Stimulated activated CD8-positive, alpha-beta memory T cell treated with anti-CD3 and anti-CD28 coated beads, Interleukin-7, amount 100 ng/mL, for 24 hours (primary cell): Measurements from ENCODE around the gene PARN.
"Not testable (repeated sequence)": the region's sequence is repeated elsewhere in the genome, so short reads cannot be mapped to it uniquely, and the experiment has no call there.

Experiments used
- DNase-seq: peaks from one replicate; pipeline ENCODE4 v3.0.0-alpha.2; 2020; ENCODE audit warnings: low read depth

PARN gene

DNA sequence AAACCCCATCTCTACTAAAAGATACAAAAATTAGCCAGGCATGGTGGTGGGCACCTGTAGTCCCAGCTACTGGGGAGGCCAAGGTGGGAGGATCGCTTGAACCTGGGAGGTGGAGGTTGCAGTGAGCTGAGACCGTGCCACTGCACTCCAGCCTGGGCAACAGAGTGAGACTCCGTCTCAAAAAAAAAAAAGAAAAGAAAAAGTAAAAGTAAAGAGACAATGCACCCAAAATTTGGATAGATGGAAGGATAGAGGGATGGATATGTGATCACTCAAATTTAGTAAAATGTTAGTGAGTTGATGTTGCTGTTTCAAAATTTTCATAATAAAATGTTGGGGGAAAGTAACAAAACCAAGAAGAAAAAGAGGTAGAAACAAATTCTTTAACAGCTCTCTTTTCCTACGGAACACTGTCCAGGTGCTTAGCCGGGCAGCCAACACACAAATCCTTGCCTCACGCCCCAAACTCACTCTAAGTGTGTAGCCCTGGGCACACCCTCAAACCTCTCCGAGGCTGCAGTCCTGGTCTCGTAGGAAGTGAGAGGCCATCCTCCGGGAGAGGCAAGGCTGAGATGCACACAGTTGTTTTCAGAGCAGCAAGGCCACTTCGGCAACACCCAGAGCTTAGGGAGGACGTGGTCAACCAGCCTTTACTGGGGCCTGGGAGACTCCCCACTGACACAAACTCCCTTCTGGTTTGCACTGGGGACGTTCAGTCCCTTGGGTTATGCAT, 228.9 kb downstream of the PARN start:
- not testable (repeated sequence) for DNase-seq

DNA sequence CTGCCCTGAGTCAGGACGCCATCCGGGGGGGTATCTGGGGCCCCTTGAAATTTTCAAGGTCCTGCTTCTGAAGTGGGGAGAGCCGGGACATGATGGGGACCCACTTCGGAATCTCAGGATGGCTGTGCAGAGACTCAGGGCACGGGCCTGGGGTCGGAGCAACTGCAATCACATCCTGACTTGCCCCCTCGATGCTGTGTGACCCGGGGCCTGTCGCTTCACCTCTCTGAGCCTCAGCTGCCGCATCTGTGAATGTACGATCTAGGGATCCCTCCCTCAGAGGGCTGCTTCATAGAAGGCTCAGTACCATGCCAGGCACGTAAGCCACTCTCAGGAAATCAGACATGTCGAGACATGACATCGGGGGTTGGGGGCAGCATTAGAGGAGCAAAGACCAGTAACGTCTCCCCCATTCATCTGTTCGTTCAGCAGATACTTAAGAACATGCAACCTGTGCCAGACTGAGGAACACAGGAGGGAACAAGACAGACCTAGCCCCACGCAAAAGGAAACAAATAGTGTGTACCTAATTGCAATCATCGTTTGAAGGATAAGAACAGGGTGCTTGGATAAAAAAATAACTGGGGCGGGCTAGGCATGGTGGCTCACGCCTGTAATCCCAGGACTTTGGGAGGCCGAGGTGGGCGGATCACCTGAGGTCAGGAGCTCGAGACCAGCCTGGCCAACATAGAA, 229.6 kb downstream of the PARN start:
- DNase-seq: no peak

DNA sequence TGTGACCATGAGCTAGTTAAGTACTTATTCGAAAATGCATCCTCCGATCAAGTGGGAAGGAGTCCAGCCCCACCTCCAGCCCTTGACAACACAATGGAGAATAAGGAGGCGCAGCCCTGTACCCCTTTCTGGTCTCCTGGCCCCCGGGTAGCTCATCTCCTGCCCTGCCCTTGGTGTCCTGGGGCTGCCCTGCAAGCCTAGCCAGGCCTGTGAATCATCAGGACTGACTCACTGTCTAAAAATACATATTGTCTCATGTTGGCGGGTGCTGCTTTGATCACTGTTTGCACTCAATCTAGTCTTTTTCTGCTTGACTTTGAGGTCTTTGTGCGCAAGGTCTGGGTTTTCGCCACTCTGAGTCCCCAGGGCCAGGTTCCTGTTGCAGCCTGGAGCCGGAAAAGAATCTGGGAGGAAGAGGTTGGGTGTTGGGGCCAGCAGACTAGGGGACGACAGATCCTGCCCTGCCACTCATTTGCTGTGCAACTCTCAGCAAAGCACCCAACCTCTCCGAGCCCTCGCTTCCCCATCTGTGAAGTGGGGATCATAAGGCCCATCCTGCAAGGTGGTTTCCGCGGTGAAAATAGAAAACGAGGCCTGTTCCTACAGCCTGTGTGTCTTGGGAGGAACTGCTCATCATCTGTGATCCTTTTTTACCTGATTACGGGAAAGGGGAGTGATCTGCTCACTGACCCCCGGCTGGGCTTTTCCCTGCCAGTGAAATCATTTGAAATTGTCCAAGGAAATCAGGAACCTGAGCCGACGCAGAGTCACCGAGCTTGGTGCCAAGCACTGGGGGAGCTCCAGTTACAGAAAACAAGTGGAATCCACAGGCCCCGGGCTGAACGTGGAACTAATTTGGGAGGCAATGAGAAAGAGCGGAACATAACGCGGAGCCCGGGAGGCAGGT, 230.4 kb downstream of the PARN start:
- no peak for DNase-seq

DNA sequence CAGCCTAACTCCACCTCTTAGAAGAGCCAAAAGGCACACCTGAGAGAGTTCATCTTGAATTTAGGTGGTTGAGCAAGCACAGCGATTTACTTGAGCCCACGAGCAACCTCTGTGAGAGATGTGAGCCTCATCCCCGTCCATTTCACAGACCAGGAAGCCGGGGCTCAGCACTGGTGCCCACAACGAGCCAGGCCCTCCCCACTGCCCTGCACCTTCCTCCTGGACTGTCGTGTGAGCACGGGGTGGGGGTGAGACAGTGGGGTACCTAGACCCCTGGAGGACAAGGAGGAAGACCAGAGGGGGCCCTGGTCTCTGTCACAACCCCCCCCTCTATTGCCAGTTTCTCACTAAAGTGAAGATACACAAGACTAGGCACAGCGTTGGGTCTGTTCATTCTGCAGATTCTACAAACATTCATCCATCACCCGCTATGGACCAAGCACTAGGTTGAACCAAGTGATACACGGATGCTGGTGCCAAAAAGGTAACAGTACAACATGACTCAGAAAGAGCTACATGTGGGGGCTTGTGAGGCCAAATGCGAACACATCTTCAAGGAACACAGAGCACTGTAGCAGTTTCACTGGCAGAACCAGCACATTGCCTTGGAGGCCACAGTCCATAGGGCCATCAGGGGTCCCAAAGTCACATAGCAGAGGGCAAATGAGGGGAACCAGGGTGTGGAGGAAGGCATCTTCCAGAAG, 231.9 kb downstream of the PARN start:
- no peak for DNase-seq

DNA sequence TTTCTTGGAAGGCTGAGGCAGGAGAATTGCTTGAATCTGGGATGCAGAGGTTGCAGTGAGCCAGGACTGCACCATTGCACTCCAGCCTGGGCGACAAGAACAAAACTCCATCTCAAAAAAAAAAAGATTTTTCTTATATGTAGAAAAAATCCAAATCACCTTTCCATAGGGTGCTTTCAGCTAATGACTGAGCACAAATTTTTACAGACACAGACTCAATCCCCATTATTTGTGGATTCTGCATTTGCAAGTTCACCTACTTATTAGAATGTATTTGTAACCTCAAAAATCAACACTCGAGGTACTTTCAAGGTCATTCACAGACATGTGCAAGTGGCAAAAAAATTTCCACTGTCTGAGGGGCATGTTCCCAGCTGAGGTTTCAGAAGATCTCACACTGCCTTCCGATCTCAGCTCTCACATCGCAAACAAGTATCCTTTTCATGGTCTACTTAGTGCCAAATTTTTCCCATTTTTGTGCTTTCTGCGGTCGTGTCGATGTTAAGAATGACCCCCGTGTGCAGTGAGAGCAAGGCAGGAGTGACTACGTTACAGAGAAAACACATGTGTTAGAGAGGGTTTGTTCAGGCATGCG, 234.3 kb downstream of the PARN start:
- DNase-seq: not testable (repeated sequence)

DNA sequence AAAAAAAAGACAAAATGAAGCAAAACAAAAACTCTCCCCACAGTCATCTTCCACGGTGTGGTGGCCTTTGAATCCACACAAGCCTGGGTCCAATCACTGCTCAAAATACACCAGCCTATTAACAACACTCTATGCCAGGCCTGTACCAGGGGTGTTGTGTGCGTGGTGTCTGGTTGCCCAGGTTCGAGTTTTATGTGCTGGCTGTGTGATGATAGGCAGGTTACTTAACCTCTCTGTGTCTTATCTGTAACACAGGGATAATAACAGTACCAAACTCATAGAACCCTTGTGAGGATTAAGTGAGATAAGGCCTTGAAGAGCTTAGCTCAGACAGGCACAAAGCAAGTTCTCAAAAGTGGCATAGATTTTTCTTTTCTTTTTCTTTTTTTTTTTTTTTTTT, 235.2 kb downstream of the PARN start:
- no peak for DNase-seq

DNA sequence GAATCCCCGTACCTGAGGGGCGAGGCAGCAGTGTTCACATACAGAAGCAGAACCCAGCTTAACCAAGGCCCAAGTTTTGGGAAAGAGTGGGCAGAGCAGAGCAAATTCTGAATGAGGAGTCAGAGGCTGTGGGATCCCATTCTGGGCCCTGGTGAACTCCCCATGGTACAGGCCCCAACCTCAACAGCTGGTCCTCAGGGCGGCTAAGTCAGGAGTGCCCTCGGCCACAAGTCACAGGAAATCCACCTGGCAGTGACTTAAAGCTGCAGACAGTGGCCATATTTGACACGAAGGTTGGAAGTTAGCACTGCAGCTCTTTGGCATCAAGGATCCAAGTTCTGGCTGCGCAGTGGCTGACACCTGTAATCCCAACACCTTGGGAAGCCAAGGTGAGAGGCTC, 237.1 kb downstream of the PARN start:
- DNase-seq: no peak

DNA sequence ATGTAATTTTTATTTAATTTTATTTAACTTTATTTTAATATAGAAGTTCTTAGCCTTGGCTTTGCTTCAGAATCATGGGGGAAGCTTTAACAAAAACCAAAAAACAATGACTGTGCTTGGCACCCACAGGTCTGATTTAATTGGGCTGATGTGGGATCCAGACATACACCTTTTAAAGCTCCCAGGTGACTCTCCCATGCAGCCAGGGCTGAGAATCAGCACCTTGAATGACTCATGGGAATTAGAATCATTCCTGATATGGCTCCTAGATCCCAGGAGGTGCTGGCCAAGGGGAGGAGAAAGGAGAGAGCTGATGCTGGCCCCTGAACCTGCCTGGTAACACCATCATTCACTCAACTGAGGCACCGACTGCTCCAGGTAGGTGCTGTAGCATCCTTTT, 240.7 kb downstream of the PARN start:
- DNase-seq: no peak

DNA sequence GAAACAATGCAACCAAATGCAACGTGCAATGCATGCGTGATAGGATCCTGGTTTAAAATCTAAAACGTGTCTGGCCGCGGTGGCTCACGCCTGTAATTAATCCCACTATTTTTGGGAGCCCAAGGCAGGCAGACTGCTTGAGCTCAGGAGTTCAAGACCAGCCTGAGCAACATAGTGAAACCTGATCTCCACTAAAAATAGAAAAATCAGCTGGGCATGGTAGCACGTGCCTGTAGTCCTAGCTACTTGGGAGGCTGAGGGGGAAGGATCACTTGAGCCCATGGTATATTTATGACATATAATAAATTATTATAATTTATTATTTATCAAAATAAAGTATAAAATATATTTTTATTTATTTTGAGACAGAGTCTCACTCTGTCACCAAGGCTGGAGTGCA, 241.8 kb downstream of the PARN start:
- no peak for DNase-seq

DNA sequence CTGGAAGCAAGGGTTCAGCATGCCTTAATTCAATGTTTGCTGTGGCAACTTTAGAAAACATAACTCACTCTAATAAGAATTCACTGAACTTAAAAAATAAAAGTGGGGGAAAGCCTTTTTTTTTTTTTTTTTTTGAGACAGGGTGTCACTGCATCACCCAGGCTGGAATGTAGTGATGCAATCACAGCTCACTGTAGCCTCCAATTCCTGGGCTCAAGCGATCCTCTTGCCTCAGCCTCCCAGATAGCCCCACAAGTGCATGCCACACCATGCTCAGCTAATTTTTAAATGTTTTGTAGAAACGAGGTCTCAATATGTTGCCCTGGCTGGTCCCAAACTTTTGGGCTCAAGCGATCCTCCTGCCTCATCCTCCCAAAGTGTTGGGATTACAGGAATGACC, 243.9 kb downstream of the PARN start:
- DNase-seq: no peak
